H9 (cell line): ENCODE results near the gene RALY. TPM values are rescaled to one million over a fixed set of nuclear protein-coding genes. Genes with fewer than 3 reads are reported as not detected.
A peak's percentile ranks its signal among the peaks of the same experiment; 100 is the strongest.

Experiments
- DNase-seq: peaks from one replicate; pipeline ENCODE4 v3.0.0-alpha.2; 2017
- H2AFZ ChIP-seq: one replicate; pipeline ENCODE4 v1.6.1; 2013; ENCODE audit warnings: mild to moderate bottlenecking, low read length, control low read depth, moderate library complexity
- H2AK5ac ChIP-seq: 2 replicates; pipeline ENCODE4 v1.6.1; 2013; ENCODE audit warnings: low read length, control low read depth, mixed read lengths; ENCODE audit not compliant: insufficient read length
- H2BK120ac ChIP-seq: one replicate; pipeline ENCODE4 v1.6.1; 2013; ENCODE audit warnings: low read depth, mild to moderate bottlenecking, low read length, control low read depth, inconsistent platforms; ENCODE audit not compliant: poor library complexity, severe bottlenecking
- H2BK12ac ChIP-seq: 2 replicates; pipeline ENCODE4 v1.6.1; 2013; ENCODE audit warnings: low read length, control low read depth, mixed read lengths, low read depth; ENCODE audit not compliant: insufficient read length
- H2BK15ac ChIP-seq: 2 replicates; pipeline ENCODE4 v1.6.1; 2013; ENCODE audit warnings: low read depth, low read length, control low read depth
- H2BK20ac ChIP-seq: one replicate; pipeline ENCODE4 v1.6.1; 2013; ENCODE audit warnings: low read depth, mild to moderate bottlenecking, low read length, control low read depth, inconsistent platforms; ENCODE audit not compliant: poor library complexity, severe bottlenecking
- H2BK5ac ChIP-seq: 2 replicates; pipeline ENCODE4 v1.6.1; 2013; ENCODE audit warnings: low read length, control low read depth, mixed read lengths; ENCODE audit not compliant: insufficient read length
- H3K14ac ChIP-seq: 2 replicates; pipeline ENCODE4 v1.6.1; 2013; ENCODE audit warnings: low read length, control low read depth; ENCODE audit not compliant: insufficient read depth
- H3K18ac ChIP-seq: 2 replicates; pipeline ENCODE4 v1.6.1; 2013; ENCODE audit warnings: low read depth, mild to moderate bottlenecking, mixed read lengths, low read length, control low read depth; ENCODE audit not compliant: insufficient read length
- H3K23ac ChIP-seq: 2 replicates; pipeline ENCODE4 v1.6.1; 2013; ENCODE audit warnings: low read length, control low read depth, mixed read lengths, low read depth; ENCODE audit not compliant: insufficient read length
- H3K23me2 ChIP-seq: 2 replicates; pipeline ENCODE4 v1.6.1; 2013; ENCODE audit warnings: low read depth, mild to moderate bottlenecking, mixed read lengths, low read length, control low read depth; ENCODE audit not compliant: insufficient read length, poor library complexity, severe bottlenecking
- H3K27ac ChIP-seq: 2 replicates; pipeline ENCODE4 v1.5.1; 2013; ENCODE audit warnings: low read length, control low read depth, mixed read lengths, low read depth; ENCODE audit not compliant: insufficient read length
- H3K27me3 ChIP-seq: 2 replicates; pipeline ENCODE4 v1.6.1; 2013; ENCODE audit warnings: low read length, control low read depth, inconsistent platforms; ENCODE audit not compliant: insufficient read depth
- H3K4ac ChIP-seq: 2 replicates; pipeline ENCODE4 v1.6.1; 2013; ENCODE audit warnings: low read depth, mild to moderate bottlenecking, control low read depth, inconsistent platforms, low read length, moderate library complexity
- H3K4me1 ChIP-seq: 2 replicates; pipeline ENCODE4 v1.6.1; 2013; ENCODE audit warnings: low read length, control low read depth, inconsistent platforms; ENCODE audit not compliant: insufficient read depth
- H3K4me2 ChIP-seq: 2 replicates; pipeline ENCODE4 v1.6.1; 2013; ENCODE audit warnings: low read length, control low read depth, mixed read lengths; ENCODE audit not compliant: insufficient read length, insufficient read depth
- H3K56ac ChIP-seq: 2 replicates; pipeline ENCODE4 v1.6.1; 2013; ENCODE audit warnings: low read depth, mild to moderate bottlenecking, mixed read lengths, low read length, control low read depth; ENCODE audit not compliant: insufficient read length
- H3K79me1 ChIP-seq: 2 replicates; pipeline ENCODE4 v1.6.1; 2013; ENCODE audit warnings: low read depth, mild to moderate bottlenecking, moderate library complexity, low read length, control low read depth, inconsistent platforms; ENCODE audit not compliant: insufficient read depth, poor library complexity, severe bottlenecking
- H3K79me2 ChIP-seq: 2 replicates; pipeline ENCODE4 v1.6.1; 2013; ENCODE audit warnings: low read length, control low read depth, inconsistent platforms; ENCODE audit not compliant: insufficient read depth
- H3K9ac ChIP-seq: 2 replicates; pipeline ENCODE4 v1.6.1; 2013; ENCODE audit warnings: low read length, control low read depth, mixed read lengths; ENCODE audit not compliant: insufficient read length; ENCODE audit errors: extremely low read depth
- H3K9me3 ChIP-seq: one replicate; pipeline ENCODE4 v1.6.1; 2013; ENCODE audit warnings: low read depth, low read length, inconsistent platforms; ENCODE audit not compliant: control insufficient read depth
- H3T11ph ChIP-seq: one replicate; pipeline ENCODE4 v1.6.1; 2013; ENCODE audit warnings: mild to moderate bottlenecking, low read length, control low read depth, inconsistent platforms
- H4K20me1 ChIP-seq: one replicate; pipeline ENCODE4 v1.6.1; 2013; ENCODE audit not compliant: control insufficient read depth, insufficient read length, insufficient read depth
- H4K5ac ChIP-seq: 2 replicates; pipeline ENCODE4 v1.6.1; 2013; ENCODE audit warnings: low read depth, mild to moderate bottlenecking, mixed read lengths, low read length, control low read depth; ENCODE audit not compliant: insufficient read length
- H4K8ac ChIP-seq: replicated peaks from 2 replicates; pipeline ENCODE4 v1.6.1; 2013; ENCODE audit warnings: low read length, control low read depth, mixed read lengths, low read depth; ENCODE audit not compliant: insufficient read length
- H4K91ac ChIP-seq: 2 replicates; pipeline ENCODE4 v1.6.1; 2013; ENCODE audit warnings: low read depth, mild to moderate bottlenecking, moderate library complexity, mixed read lengths, low read length, control low read depth; ENCODE audit not compliant: insufficient read length
- H3K27ac Mint-ChIP-seq, 3 experiments: 2 replicates in 2 of 3; 3 replicates in 1 of 3; pipeline ENCODE4 v1.8.0; 2020 to 2021; ENCODE audit warnings: mixed read lengths in 3 of 3, mild to moderate bottlenecking in 1 of 3, moderate library complexity in 1 of 3
- H3K27me3 Mint-ChIP-seq: 2 replicates; pipeline ENCODE4 v1.8.0; 2021; ENCODE audit warnings: low read depth, mild to moderate bottlenecking, moderate library complexity, mixed read lengths
- H3K36me3 Mint-ChIP-seq, 3 experiments: 2 replicates in 2 of 3; 3 replicates in 1 of 3; pipeline ENCODE4 v1.8.0; 2020 to 2021; ENCODE audit warnings: low read depth in 3 of 3, mixed read lengths in 3 of 3; ENCODE audit not compliant: insufficient read depth in 1 of 3
- H3K4me1 Mint-ChIP-seq, 2 experiments: 2 replicates each; pipeline ENCODE4 v1.8.0; 2020; ENCODE audit warnings: mixed read lengths in 2 of 2
- H3K4me3 Mint-ChIP-seq, 2 experiments: 2 replicates in 1 of 2; 3 replicates in 1 of 2; pipeline ENCODE4 v1.8.0; 2020 to 2021; ENCODE audit warnings: mild to moderate bottlenecking in 2 of 2, mixed read lengths in 2 of 2, moderate library complexity in 1 of 2
- H3K9me3 Mint-ChIP-seq, 2 experiments: 2 replicates in 1 of 2; 3 replicates in 1 of 2; pipeline ENCODE4 v1.8.0; 2020; ENCODE audit warnings: mild to moderate bottlenecking in 2 of 2, mixed read lengths in 2 of 2, moderate library complexity in 1 of 2
- WGBS: extraction: QIAGEN DNeasy Blood & Tissue Kit; methylation state at CpG from one replicate; pipeline ENCODE4 v1.1.7; 2013; ENCODE audit warnings: missing lambda C conversion rate, low lambda C conversion rate, mixed read lengths; ENCODE audit not compliant: insufficient read length; ENCODE audit errors: extremely low coverage; 5-methylcytosine and 5-hydroxymethylcytosine counted together
- total RNA-seq: library from RNA; stranded (reverse); gene quantifications from 2 replicates; pipeline ENCODE4 v1.2.1, GENCODE V29; 2021
- TF ChIP-seq, protein P1 (sequence below): fragments of 200-600 bp; sonication (generic); conservative IDR thresholded peaks from 3 replicates; pipeline ENCODE4 v1.8.0; 2021; ENCODE audit warnings: antibody characterized with exemption, mild to moderate bottlenecking

Gene RALY
- total RNA-seq, 1 experiment from 2014 or later, result 199 TPM

DNA sequence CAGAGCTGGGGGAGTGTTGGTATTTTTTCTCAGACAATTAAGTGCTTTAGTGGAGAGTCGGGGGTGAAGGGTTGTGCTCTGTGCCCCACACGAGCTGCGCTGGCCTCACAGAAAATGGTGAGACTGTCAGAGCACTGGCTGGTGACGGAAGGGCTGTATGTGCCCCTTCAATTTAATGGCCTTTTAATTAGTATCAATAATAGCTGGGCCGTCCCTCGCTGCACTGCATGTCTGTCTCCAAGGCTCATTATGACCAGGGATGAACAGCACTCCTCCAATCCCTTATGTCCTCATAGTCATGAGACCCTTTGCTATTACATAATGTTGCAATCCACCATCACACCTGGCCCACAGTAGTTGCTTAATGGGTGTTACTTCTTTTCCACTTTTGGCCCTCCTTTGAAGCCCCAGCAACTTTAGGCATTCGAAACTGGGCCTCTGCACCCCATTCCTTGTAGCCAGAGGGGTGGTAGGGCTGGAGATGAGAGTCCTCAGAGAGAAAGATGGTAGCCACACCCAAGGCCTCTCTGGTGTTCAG, 9.5 kb upstream of the RALY start:
- H2BK20ac ChIP-seq, result no peak overlapping the region
- no peaks in the 10 kb centered on the region for H3K4me1 ChIP-seq
- no peak overlapping the region for H2BK15ac ChIP-seq
- Mint-ChIP-seq H3K36me3 (no peaks in the 10 kb centered on the region), H3K9me3 (no peaks in the 10 kb centered on the region), H3K27ac (peak overlapping the region in 1 of 3 experiments; percentile 57; a peak in 1 of 7 replicates), H3K27me3 (no peaks in the 10 kb centered on the region; the same call in 1 of the 2 replicates), H3K4me3 (no peak overlapping the region), H3K4me1 (peaks cover 10% of the 10 kb centered on the region in 2 experiments)
- H3K79me2 ChIP-seq, result no peaks in the 10 kb centered on the region
- no peak overlapping the region for H3K18ac ChIP-seq
- H4K8ac ChIP-seq, result no peak overlapping the region
- no peak for DNase-seq
- no peak overlapping the region for H2AK5ac ChIP-seq
- H3K79me1 ChIP-seq, result no peaks in the 10 kb centered on the region
- H3T11ph ChIP-seq, result no peak overlapping the region
- no peaks in the 10 kb centered on the region for H3K9me3 ChIP-seq
- no peak overlapping the region for H3K4ac ChIP-seq
- no peak overlapping the region for H2BK120ac ChIP-seq
- H3K23ac ChIP-seq, result no peak overlapping the region
- no peak overlapping the region for H3K14ac ChIP-seq
- TF ChIP-seq, protein P1, sequence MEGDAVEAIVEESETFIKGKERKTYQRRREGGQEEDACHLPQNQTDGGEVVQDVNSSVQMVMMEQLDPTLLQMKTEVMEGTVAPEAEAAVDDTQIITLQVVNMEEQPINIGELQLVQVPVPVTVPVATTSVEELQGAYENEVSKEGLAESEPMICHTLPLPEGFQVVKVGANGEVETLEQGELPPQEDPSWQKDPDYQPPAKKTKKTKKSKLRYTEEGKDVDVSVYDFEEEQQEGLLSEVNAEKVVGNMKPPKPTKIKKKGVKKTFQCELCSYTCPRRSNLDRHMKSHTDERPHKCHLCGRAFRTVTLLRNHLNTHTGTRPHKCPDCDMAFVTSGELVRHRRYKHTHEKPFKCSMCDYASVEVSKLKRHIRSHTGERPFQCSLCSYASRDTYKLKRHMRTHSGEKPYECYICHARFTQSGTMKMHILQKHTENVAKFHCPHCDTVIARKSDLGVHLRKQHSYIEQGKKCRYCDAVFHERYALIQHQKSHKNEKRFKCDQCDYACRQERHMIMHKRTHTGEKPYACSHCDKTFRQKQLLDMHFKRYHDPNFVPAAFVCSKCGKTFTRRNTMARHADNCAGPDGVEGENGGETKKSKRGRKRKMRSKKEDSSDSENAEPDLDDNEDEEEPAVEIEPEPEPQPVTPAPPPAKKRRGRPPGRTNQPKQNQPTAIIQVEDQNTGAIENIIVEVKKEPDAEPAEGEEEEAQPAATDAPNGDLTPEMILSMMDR, result no peak
- no CpG with 5 or more reads among the region's 7 CpGs for WGBS
- no peaks in the 10 kb centered on the region for H3K27me3 ChIP-seq
- H4K91ac ChIP-seq, result no peak overlapping the region
- H3K9ac ChIP-seq, result no peak overlapping the region
- H4K5ac ChIP-seq, result no peak overlapping the region
- no peak overlapping the region for H3K27ac ChIP-seq
- H4K20me1 ChIP-seq, result no peaks in the 10 kb centered on the region
- H3K23me2 ChIP-seq, result no peaks in the 10 kb centered on the region
- no peak overlapping the region for H2BK5ac ChIP-seq
- no peak overlapping the region for H2BK12ac ChIP-seq
- H2AFZ ChIP-seq, result no peak overlapping the region
- no peak overlapping the region for H3K4me2 ChIP-seq
- H3K56ac ChIP-seq, result no peak overlapping the region
